ENCODE results near the gene YPEL5. TPM values are rescaled to one million over a fixed set of nuclear protein-coding genes. Genes with fewer than 3 reads are reported as not detected.

The YPEL5 gene
- total RNA-seq, 1 donor from 2014 or later: 93.3 TPM

GRCh38 chr2:30112561-30112960 is 34.2 kb upstream of the YPEL5 start:
- Mint-ChIP-seq H3K9me3 (ENCODE audit: low read depth) (no peaks in the 10 kb centered on the region), H3K27me3 (ENCODE audit: low read depth) (no peaks in the 10 kb centered on the region), H3K36me3 (ENCODE audit: low read depth) (no peaks in the 10 kb centered on the region), H3K4me3 (ENCODE audit: unreplicated experiment) (no peak overlapping the region), H3K27ac (ENCODE audit: unreplicated experiment) (no peak overlapping the region), H3K4me1 (ENCODE audit: low read depth) (peaks cover 27% of the 10 kb centered on the region)
- no peak for DNase-seq (ENCODE audit: low spot score)
- TF ChIP-seq CTCF (IDR thresholded peaks at IDR 0.05): no peak

GRCh38 chr2:30113617-30114293 is 33.1 kb upstream of the YPEL5 start:
- DNase-seq (ENCODE audit: low spot score): no peak
- Mint-ChIP-seq H3K36me3 (ENCODE audit: low read depth) (no peaks in the 10 kb centered on the region), H3K27me3 (ENCODE audit: low read depth) (no peaks in the 10 kb centered on the region), H3K4me1 (ENCODE audit: low read depth) (peaks cover 27% of the 10 kb centered on the region), H3K9me3 (ENCODE audit: low read depth) (no peaks in the 10 kb centered on the region), H3K27ac (ENCODE audit: unreplicated experiment) (peak overlapping the region; percentile 91), H3K4me3 (ENCODE audit: unreplicated experiment) (no peak overlapping the region)
- TF ChIP-seq CTCF (IDR thresholded peaks at IDR 0.05): no peak

GRCh38 chr2:30115141-30115980 is 31.4 kb upstream of the YPEL5 start:
- peak overlapping the region; percentile 68 for H3K27ac Mint-ChIP-seq (ENCODE audit: unreplicated experiment)
- peak overlapping the region; percentile 44 for H3K4me3 Mint-ChIP-seq (ENCODE audit: unreplicated experiment)
- DNase-seq (ENCODE audit: low spot score): no peak
- H3K4me1 Mint-ChIP-seq (ENCODE audit: low read depth): peaks cover 27% of the 10 kb centered on the region
- peak; percentile 96 for TF ChIP-seq CTCF (IDR thresholded peaks at IDR 0.05)
- no peaks in the 10 kb centered on the region for H3K9me3 Mint-ChIP-seq (ENCODE audit: low read depth)
- H3K27me3 Mint-ChIP-seq (ENCODE audit: low read depth): peaks cover 5% of the 10 kb centered on the region
- H3K36me3 Mint-ChIP-seq (ENCODE audit: low read depth): no peaks in the 10 kb centered on the region

GRCh38 chr2:30115981-30116285 is 30.9 kb upstream of the YPEL5 start:
- Mint-ChIP-seq H3K9me3 (ENCODE audit: low read depth) (no peaks in the 10 kb centered on the region), H3K36me3 (ENCODE audit: low read depth) (no peaks in the 10 kb centered on the region), H3K4me3 (ENCODE audit: unreplicated experiment) (no peak overlapping the region), H3K27ac (ENCODE audit: unreplicated experiment) (peak overlapping the region; percentile 68), H3K4me1 (ENCODE audit: low read depth) (peaks cover 27% of the 10 kb centered on the region), H3K27me3 (ENCODE audit: low read depth) (peaks cover 5% of the 10 kb centered on the region)
- TF ChIP-seq CTCF (IDR thresholded peaks at IDR 0.05): peak; percentile 60
- no peak for DNase-seq (ENCODE audit: low spot score)

GRCh38 chr2:30122362-30122761 is 24.4 kb upstream of the YPEL5 start:
- TF ChIP-seq CTCF (IDR thresholded peaks at IDR 0.05): no peak
- no peak for DNase-seq (ENCODE audit: low spot score)
- H3K27ac Mint-ChIP-seq (ENCODE audit: unreplicated experiment): no peak overlapping the region
- H3K4me1 Mint-ChIP-seq (ENCODE audit: low read depth): peaks cover under 1% of the 10 kb centered on the region
- H3K36me3 Mint-ChIP-seq (ENCODE audit: low read depth): peaks cover 4% of the 10 kb centered on the region
- H3K4me3 Mint-ChIP-seq (ENCODE audit: unreplicated experiment): no peak overlapping the region
- H3K9me3 Mint-ChIP-seq (ENCODE audit: low read depth): peaks cover 6% of the 10 kb centered on the region
- H3K27me3 Mint-ChIP-seq (ENCODE audit: low read depth): peaks cover 31% of the 10 kb centered on the region

All from chondrocyte (in vitro differentiated cells).